Stimulated activated CD4-positive, alpha-beta T cell treated with anti-CD3 and anti-CD28 coated beads, Interleukin-12 subunit alpha, Interleukin-12 subunit beta, amount 100 ng/mL, for 4 hours (primary cell): Measurements from ENCODE around the gene NEUROD4.

ENCODE experiments used
- DNase-seq: peaks from one replicate; pipeline ENCODE4 v3.0.0-alpha.2; 2020

NEUROD4 gene

GRCh38 chr12:54998958-54999510 lies 20.7 kb upstream of the NEUROD4 start:
- DNase-seq: no peak

- DNase-seq: no peak
Observed at GRCh38 chr12:55001198-55001868, 18.4 kb upstream of the NEUROD4 start.

- no peak for DNase-seq
Observed at GRCh38 chr12:55002355-55002754, 17.4 kb upstream of the NEUROD4 start.

GRCh38 chr12:55008944-55009585 lies 10.7 kb upstream of the NEUROD4 start:
- DNase-seq: no peak

- no peak for DNase-seq
Observed at GRCh38 chr12:55017416-55017925, 2.3 kb upstream of the NEUROD4 start.

GRCh38 chr12:55024575-55024974 lies 4.8 kb downstream of the NEUROD4 start:
- DNase-seq: no peak

GRCh38 chr12:55025508-55025907 lies 5.7 kb downstream of the NEUROD4 start:
- no peak for DNase-seq

GRCh38 chr12:55034218-55034617 lies 14.4 kb downstream of the NEUROD4 start:
- DNase-seq: no peak

- DNase-seq: no peak
Observed at GRCh38 chr12:55036326-55037115, 16.7 kb downstream of the NEUROD4 start.

- DNase-seq: no peak
Observed at GRCh38 chr12:55037351-55037987, 17.7 kb downstream of the NEUROD4 start.

- DNase-seq: no peak
Observed at GRCh38 chr12:55039395-55040354, 19.9 kb downstream of the NEUROD4 start.

- DNase-seq: no peak
Observed at GRCh38 chr12:55041345-55042055, 21.7 kb downstream of the NEUROD4 start.

- DNase-seq: no peak
Observed at GRCh38 chr12:55043542-55043941, 23.8 kb downstream of the NEUROD4 start.

- no peak for DNase-seq
Observed at GRCh38 chr12:55044135-55044534, 24.4 kb downstream of the NEUROD4 start.

GRCh38 chr12:55049676-55050075 lies 29.9 kb downstream of the NEUROD4 start:
- DNase-seq: no peak

- DNase-seq: no peak
Observed at GRCh38 chr12:55051197-55051947, 31.6 kb downstream of the NEUROD4 start.

GRCh38 chr12:55057481-55057880 lies 37.7 kb downstream of the NEUROD4 start:
- no peak for DNase-seq

GRCh38 chr12:55058082-55058481 lies 38.3 kb downstream of the NEUROD4 start:
- DNase-seq: no peak

GRCh38 chr12:55058776-55059175 lies 39.0 kb downstream of the NEUROD4 start:
- DNase-seq: no peak

- DNase-seq: no peak
Observed at GRCh38 chr12:55060470-55060869, 40.7 kb downstream of the NEUROD4 start.
